Measurements from ENCODE around the gene KCTD17.

KCTD17 gene

GRCh38 chr22:37043828-37044538 lies 7.6 kb upstream of the KCTD17 start:
- no peak for DNase-seq

- DNase-seq: no peak
These were observed 6.6 kb upstream of the KCTD17 start for GRCh38 chr22:37044634-37045625.

- no peak for DNase-seq
These were observed 5.6 kb upstream of the KCTD17 start for GRCh38 chr22:37045958-37046357.

- no peak for DNase-seq
These were observed 5.0 kb upstream of the KCTD17 start for GRCh38 chr22:37046589-37046988.

GRCh38 chr22:37047006-37047405 lies 4.5 kb upstream of the KCTD17 start:
- no peak for DNase-seq

- no peak for DNase-seq
These were observed 3.4 kb upstream of the KCTD17 start for GRCh38 chr22:37048133-37048532.

GRCh38 chr22:37049224-37049623 lies 2.3 kb upstream of the KCTD17 start:
- DNase-seq: no peak

- DNase-seq: no peak
These were observed 629 bp upstream of the KCTD17 start for GRCh38 chr22:37050913-37051312.

- DNase-seq: no peak
These were observed 1.1 kb downstream of the KCTD17 start for GRCh38 chr22:37052386-37053309.

GRCh38 chr22:37053310-37054055 lies 1.9 kb downstream of the KCTD17 start:
- DNase-seq: no peak

GRCh38 chr22:37054056-37054395 lies 2.5 kb downstream of the KCTD17 start:
- DNase-seq: no peak

- DNase-seq: no peak
These were observed 3.2 kb downstream of the KCTD17 start for GRCh38 chr22:37054600-37055365.

GRCh38 chr22:37056246-37056645 lies 4.7 kb downstream of the KCTD17 start:
- DNase-seq: no peak

- no peak for DNase-seq
These were observed 5.7 kb downstream of the KCTD17 start for GRCh38 chr22:37057226-37057625.

- DNase-seq: no peak
These were observed 6.4 kb downstream of the KCTD17 start for GRCh38 chr22:37057796-37058510.

GRCh38 chr22:37058917-37059701 lies 7.6 kb downstream of the KCTD17 start:
- DNase-seq: no peak

- no peak for DNase-seq
These were observed 8.4 kb downstream of the KCTD17 start for GRCh38 chr22:37059876-37060449.

GRCh38 chr22:37060801-37061610 lies 9.5 kb downstream of the KCTD17 start:
- DNase-seq: no peak

All from activated CD4-positive, alpha-beta T cell treated with anti-CD3 and anti-CD28 coated beads for 4 hours (primary cell).